ENCODE measurements around the gene SLC9A5.

SLC9A5 gene

GRCh38 chr16:67213197-67214019 is 35.4 kb upstream of the SLC9A5 start:
- DNase-seq (ENCODE audit: low read depth): no peak

- DNase-seq (ENCODE audit: low read depth): no peak
Observed at GRCh38 chr16:67215706-67216105, 33.1 kb upstream of the SLC9A5 start.

GRCh38 chr16:67216612-67217490 is 31.9 kb upstream of the SLC9A5 start:
- no peak for DNase-seq (ENCODE audit: low read depth)

GRCh38 chr16:67223992-67224391 is 24.8 kb upstream of the SLC9A5 start:
- DNase-seq (ENCODE audit: low read depth): no peak

GRCh38 chr16:67226295-67226803 is 22.4 kb upstream of the SLC9A5 start:
- no peak for DNase-seq (ENCODE audit: low read depth)

- DNase-seq (ENCODE audit: low read depth): peak; percentile 98
Observed at GRCh38 chr16:67226804-67227566, 21.8 kb upstream of the SLC9A5 start, which contains the start of gene TMEM208. Gene TMEM208, plus strand, starts transcription at chr16:67227130. Its CDS starts 89 bp downstream, at chr16:67227219.

GRCh38 chr16:67227567-67227921 is 21.2 kb upstream of the SLC9A5 start:
- DNase-seq (ENCODE audit: low read depth): no peak

GRCh38 chr16:67228034-67228785 is 20.6 kb upstream of the SLC9A5 start:
- DNase-seq (ENCODE audit: low read depth): no peak

- DNase-seq (ENCODE audit: low read depth): no peak
Observed at GRCh38 chr16:67228905-67229304, 19.9 kb upstream of the SLC9A5 start.

- no peak for DNase-seq (ENCODE audit: low read depth)
Observed at GRCh38 chr16:67229906-67230808, 18.6 kb upstream of the SLC9A5 start.

- DNase-seq (ENCODE audit: low read depth): no peak
Observed at GRCh38 chr16:67230809-67231660, 17.7 kb upstream of the SLC9A5 start.

- DNase-seq (ENCODE audit: low read depth): no peak
Observed at GRCh38 chr16:67233596-67233995, 15.2 kb upstream of the SLC9A5 start.

- DNase-seq (ENCODE audit: low read depth): no peak
Observed at GRCh38 chr16:67234180-67234597, 14.6 kb upstream of the SLC9A5 start.

- no peak for DNase-seq (ENCODE audit: low read depth)
Observed at GRCh38 chr16:67235816-67236562, 12.8 kb upstream of the SLC9A5 start.

- peak; percentile 49 for DNase-seq (ENCODE audit: low read depth)
Observed at GRCh38 chr16:67236563-67237395, 12.0 kb upstream of the SLC9A5 start.

- no peak for DNase-seq (ENCODE audit: low read depth)
Observed at GRCh38 chr16:67237396-67238277, 11.1 kb upstream of the SLC9A5 start.

- DNase-seq (ENCODE audit: low read depth): no peak
Observed at GRCh38 chr16:67238278-67238575, 10.6 kb upstream of the SLC9A5 start.
